Loucy (cell line): ENCODE data around the gene UCN3.

Experiments used
- H2AFZ ChIP-seq: fragments of 200-600 bp; sonication (generic); 2 replicates; pipeline ENCODE4 v1.6.0; 2016; ENCODE audit warnings: antibody characterized with exemption, mild to moderate bottlenecking, low read length, moderate library complexity
- H3F3A ChIP-seq: fragments of 200-600 bp; 2 replicates; pipeline ENCODE4 v1.6.0; 2016; ENCODE audit warnings: antibody characterized with exemption, low read depth, mild to moderate bottlenecking
- H3K27me3 ChIP-seq: fragments of 200-600 bp; sonication (generic); 2 replicates; pipeline ENCODE4 v1.6.1; 2014; ENCODE audit warnings: low read length, mild to moderate bottlenecking; ENCODE audit not compliant: insufficient read depth, poor library complexity, severe bottlenecking
- H3K36me3 ChIP-seq: fragments of 200-600 bp; sonication (generic); 2 replicates; pipeline ENCODE4 v1.6.1; 2016; ENCODE audit warnings: low read length; ENCODE audit not compliant: insufficient read depth
- H3K4me1 ChIP-seq: fragments of 200-600 bp; sonication (generic); 2 replicates; pipeline ENCODE4 v1.5.1; 2014; ENCODE audit warnings: low read length, mild to moderate bottlenecking; ENCODE audit not compliant: insufficient read depth, poor library complexity, severe bottlenecking
- H3K4me2 ChIP-seq: fragments of 200-600 bp; sonication (generic); 2 replicates; pipeline ENCODE4 v1.6.0; 2014; ENCODE audit warnings: antibody characterized with exemption, low read length, low read depth, mild to moderate bottlenecking; ENCODE audit not compliant: poor library complexity, severe bottlenecking
- H3K4me3 ChIP-seq: fragments of 200-600 bp; sonication (generic); 2 replicates; pipeline ENCODE4 v1.5.1; 2014; ENCODE audit warnings: low read length, mild to moderate bottlenecking, mixed read lengths; ENCODE audit not compliant: poor library complexity, severe bottlenecking
- H3K79me2 ChIP-seq: fragments of 200-600 bp; sonication (generic); 2 replicates; pipeline ENCODE4 v1.6.1; 2014; ENCODE audit warnings: low read length; ENCODE audit not compliant: insufficient read depth
- H3K9ac ChIP-seq: fragments of 200-600 bp; sonication (generic); 2 replicates; pipeline ENCODE4 v1.6.0; 2014; ENCODE audit warnings: mild to moderate bottlenecking, low read depth, low read length, moderate library complexity; ENCODE audit not compliant: poor library complexity, severe bottlenecking
- H3K9me2 ChIP-seq: fragments of 200-600 bp; sonication (generic); replicated peaks from 2 replicates; pipeline ENCODE4 v1.6.1; 2016; ENCODE audit warnings: low read depth, low read length, mixed read lengths
- H3K9me3 ChIP-seq: fragments of 200-600 bp; sonication (generic); 2 replicates; pipeline ENCODE4 v1.6.1; 2014; ENCODE audit warnings: mild to moderate bottlenecking, antibody characterized with exemption, low read length, low read depth; ENCODE audit not compliant: insufficient read depth
- H4K20me1 ChIP-seq: fragments of 200-600 bp; sonication (generic); 2 replicates; pipeline ENCODE4 v1.6.0; 2014; ENCODE audit warnings: antibody characterized with exemption, low read length, mild to moderate bottlenecking; ENCODE audit not compliant: insufficient read depth, poor library complexity, severe bottlenecking
- CTCF ChIP-seq: fragments of 200-600 bp; sonication (generic); conservative IDR thresholded peaks from 2 replicates; pipeline ENCODE4 v1.5.1; 2014; ENCODE audit warnings: mild to moderate bottlenecking, antibody characterized with exemption, low read length
- EZH2phosphoT487 ChIP-seq: fragments of 200-600 bp; IDR thresholded peaks from 2 replicates; pipeline ENCODE4 v1.6.1; 2018; ENCODE audit warnings: antibody characterized with exemption, mild to moderate bottlenecking, moderate library complexity, borderline replicate concordance

The UCN3 gene

GRCh38 chr10:5365928-5366327 is 1.2 kb downstream of the UCN3 start:
- Histone ChIP-seq H3K27me3 (no peaks in the 10 kb centered on the region), H3K9me3 (no peaks in the 10 kb centered on the region), H3K4me1 (no peaks in the 10 kb centered on the region), H2AFZ (no peak overlapping the region), H3F3A (peaks cover 8% of the 10 kb centered on the region; the same call in 1 of the 2 replicates), H3K9ac (no peak overlapping the region), H3K4me2 (no peak overlapping the region), H3K4me3 (no peak overlapping the region), H3K36me3 (no peaks in the 10 kb centered on the region), H4K20me1 (no peaks in the 10 kb centered on the region), H3K9me2 (no peaks in the 10 kb centered on the region), H3K79me2 (no peaks in the 10 kb centered on the region)
- TF ChIP-seq EZH2phosphoT487 (no peak), CTCF (no peak)

GRCh38 chr10:5369362-5370158 is 4.8 kb downstream of the UCN3 start:
- H3K27me3 ChIP-seq = no peaks in the 10 kb centered on the region
- H3K4me2 ChIP-seq = no peak overlapping the region
- H3K36me3 ChIP-seq = no peaks in the 10 kb centered on the region
- no peaks in the 10 kb centered on the region for H3K9me3 ChIP-seq
- TF ChIP-seq CTCF (no peak), EZH2phosphoT487 (no peak)
- no peak overlapping the region for H3K9ac ChIP-seq
- H2AFZ ChIP-seq = no peak overlapping the region
- H3K79me2 ChIP-seq = no peaks in the 10 kb centered on the region
- H4K20me1 ChIP-seq = no peaks in the 10 kb centered on the region
- H3K4me1 ChIP-seq = no peaks in the 10 kb centered on the region
- H3K4me3 ChIP-seq = no peak overlapping the region
- H3K9me2 ChIP-seq = no peaks in the 10 kb centered on the region
- H3F3A ChIP-seq = peaks cover 10% of the 10 kb centered on the region; the same call in 1 of the 2 replicates

- no peaks in the 10 kb centered on the region for H3K79me2 ChIP-seq
- TF ChIP-seq EZH2phosphoT487 (no peak), CTCF (no peak)
Observed at GRCh38 chr10:5370493-5371352, 6.0 kb downstream of the UCN3 start.

More at GRCh38 chr10:5370493-5371352, 6.0 kb downstream of the UCN3 start:
- H3K36me3 ChIP-seq = no peaks in the 10 kb centered on the region
- no peaks in the 10 kb centered on the region for H3K4me1 ChIP-seq
- H3K9me2 ChIP-seq = no peaks in the 10 kb centered on the region
- H3K4me3 ChIP-seq = no peak overlapping the region
- no peaks in the 10 kb centered on the region for H4K20me1 ChIP-seq
- no peak overlapping the region for H3K4me2 ChIP-seq
- H2AFZ ChIP-seq = no peak overlapping the region
- no peak overlapping the region for H3K9ac ChIP-seq
- H3F3A ChIP-seq = peaks cover 10% of the 10 kb centered on the region; the same call in 1 of the 2 replicates
- H3K9me3 ChIP-seq = no peaks in the 10 kb centered on the region
- no peaks in the 10 kb centered on the region for H3K27me3 ChIP-seq
